ENCODE data around the gene PLEKHH2. TPM values are rescaled to one million over a fixed set of nuclear protein-coding genes. Genes with fewer than 3 reads are reported as not detected.

Gene PLEKHH2
- total RNA-seq, 4 donors from 2014 or later, result 3.3 to 158 (median 22.6) TPM

DNA sequence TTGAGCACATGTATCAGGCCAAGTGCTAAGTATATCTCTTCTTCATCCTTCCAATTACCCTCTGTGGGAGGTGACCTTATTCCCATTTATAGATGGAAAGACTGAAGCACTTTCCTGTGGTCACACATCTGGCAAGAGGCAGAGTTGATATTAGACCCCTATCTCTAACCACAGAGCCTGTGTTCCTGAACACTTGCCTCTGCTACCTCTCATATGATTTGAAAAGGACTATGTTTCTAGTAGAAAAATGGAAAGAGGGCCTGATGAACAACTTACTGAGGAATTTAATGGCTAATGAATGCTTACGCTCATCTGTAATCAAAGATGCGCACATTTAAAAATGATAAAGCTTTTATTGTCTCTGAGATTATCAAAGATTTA, 90.6 kb downstream of the PLEKHH2 start:
- Histone ChIP-seq H3K27me3 (no peaks in the 10 kb centered on the region), H3K9me3 (no peaks in the 10 kb centered on the region), H3K36me3 (no peaks in the 10 kb centered on the region), H3K4me1 (no peaks in the 10 kb centered on the region), H3K27ac (no peak overlapping the region), H3K4me3 (no peak overlapping the region)
- no peak for DNase-seq
- no peak for TF ChIP-seq POLR2A (IDR thresholded peaks at IDR 0.05)
- TF ChIP-seq, protein P1, sequence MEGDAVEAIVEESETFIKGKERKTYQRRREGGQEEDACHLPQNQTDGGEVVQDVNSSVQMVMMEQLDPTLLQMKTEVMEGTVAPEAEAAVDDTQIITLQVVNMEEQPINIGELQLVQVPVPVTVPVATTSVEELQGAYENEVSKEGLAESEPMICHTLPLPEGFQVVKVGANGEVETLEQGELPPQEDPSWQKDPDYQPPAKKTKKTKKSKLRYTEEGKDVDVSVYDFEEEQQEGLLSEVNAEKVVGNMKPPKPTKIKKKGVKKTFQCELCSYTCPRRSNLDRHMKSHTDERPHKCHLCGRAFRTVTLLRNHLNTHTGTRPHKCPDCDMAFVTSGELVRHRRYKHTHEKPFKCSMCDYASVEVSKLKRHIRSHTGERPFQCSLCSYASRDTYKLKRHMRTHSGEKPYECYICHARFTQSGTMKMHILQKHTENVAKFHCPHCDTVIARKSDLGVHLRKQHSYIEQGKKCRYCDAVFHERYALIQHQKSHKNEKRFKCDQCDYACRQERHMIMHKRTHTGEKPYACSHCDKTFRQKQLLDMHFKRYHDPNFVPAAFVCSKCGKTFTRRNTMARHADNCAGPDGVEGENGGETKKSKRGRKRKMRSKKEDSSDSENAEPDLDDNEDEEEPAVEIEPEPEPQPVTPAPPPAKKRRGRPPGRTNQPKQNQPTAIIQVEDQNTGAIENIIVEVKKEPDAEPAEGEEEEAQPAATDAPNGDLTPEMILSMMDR (IDR thresholded peaks at IDR 0.05), result no peak

DNA sequence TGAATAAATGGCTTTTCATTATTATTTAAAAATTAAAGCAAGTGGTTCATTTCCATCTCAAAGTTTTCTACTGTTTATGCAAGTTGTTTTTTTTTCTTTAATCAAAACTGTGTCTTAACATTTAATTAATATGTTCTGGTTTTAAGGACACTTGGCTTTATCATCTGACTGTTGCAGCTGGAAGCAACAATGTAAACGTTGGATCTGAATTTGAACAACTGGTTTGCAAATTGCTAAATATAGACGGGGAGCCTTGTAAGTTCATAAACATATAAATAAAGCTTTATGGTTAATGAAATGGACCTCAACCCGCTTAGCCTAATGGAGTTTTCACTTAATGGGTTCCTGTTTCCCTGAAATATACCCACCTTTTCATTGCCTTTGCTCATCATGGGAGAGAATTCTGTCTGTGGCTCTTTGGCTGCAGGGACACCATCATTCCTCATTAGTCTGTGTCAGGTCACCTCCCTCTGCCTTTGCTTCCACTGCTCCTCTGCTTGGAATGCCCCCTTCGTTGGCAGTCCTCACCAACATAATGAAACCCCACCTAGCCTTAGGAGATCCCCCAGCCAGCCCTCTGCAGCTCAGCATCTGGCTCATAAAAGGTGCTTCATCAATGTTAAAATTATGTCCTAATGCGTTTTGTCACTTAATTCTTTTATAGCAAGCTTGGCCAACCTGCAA, 92.6 kb downstream of the PLEKHH2 start:
- no peaks in the 10 kb centered on the region for H3K27me3 ChIP-seq
- DNase-seq, result no peak
- H3K36me3 ChIP-seq, result no peaks in the 10 kb centered on the region
- TF ChIP-seq, protein P1 (IDR thresholded peaks at IDR 0.05), result no peak
- H3K27ac ChIP-seq, result no peak overlapping the region
- H3K9me3 ChIP-seq, result no peaks in the 10 kb centered on the region
- no peaks in the 10 kb centered on the region for H3K4me1 ChIP-seq
- no peak overlapping the region for H3K4me3 ChIP-seq

DNA sequence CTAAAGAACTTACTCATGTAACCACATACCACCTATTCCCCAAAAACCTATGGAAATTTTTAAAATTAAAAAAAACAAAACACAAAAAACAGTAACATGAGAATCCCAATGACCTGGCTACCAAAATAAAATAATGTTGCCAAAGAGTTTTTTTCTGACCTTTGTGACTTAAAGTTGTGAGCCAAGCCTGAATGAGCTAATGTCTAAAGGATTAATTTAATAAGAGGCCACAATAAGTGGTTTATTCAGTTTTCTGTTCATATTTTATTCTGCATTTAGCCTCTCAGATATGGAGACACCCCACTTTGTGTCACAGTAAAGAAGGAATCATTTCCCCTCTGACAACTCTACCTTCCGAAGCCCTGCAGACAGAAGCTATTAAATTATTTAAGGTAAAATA, 94.2 kb downstream of the PLEKHH2 start:
- Histone ChIP-seq H3K27ac (no peak overlapping the region), H3K4me3 (no peak overlapping the region), H3K27me3 (no peaks in the 10 kb centered on the region), H3K4me1 (no peaks in the 10 kb centered on the region), H3K9me3 (no peaks in the 10 kb centered on the region), H3K36me3 (no peaks in the 10 kb centered on the region)
- TF ChIP-seq, protein P1 (IDR thresholded peaks at IDR 0.05), result no peak
- no peak for TF ChIP-seq POLR2A (IDR thresholded peaks at IDR 0.05)
- no peak for DNase-seq

GRCh38 chr2:43736637-43737036, 99.6 kb downstream of the PLEKHH2 start:
- H3K27me3 ChIP-seq, result no peaks in the 10 kb centered on the region
- H3K4me1 ChIP-seq, result no peaks in the 10 kb centered on the region
- H3K4me3 ChIP-seq, result no peak overlapping the region
- DNase-seq, result no peak
- H3K9me3 ChIP-seq, result no peaks in the 10 kb centered on the region
- no peak for TF ChIP-seq POLR2A (IDR thresholded peaks at IDR 0.05)
- TF ChIP-seq, protein P1 (IDR thresholded peaks at IDR 0.05), result no peak
- no peaks in the 10 kb centered on the region for H3K36me3 ChIP-seq
- no peak overlapping the region for H3K27ac ChIP-seq

- Histone ChIP-seq H3K36me3 (no peaks in the 10 kb centered on the region), H3K4me1 (no peaks in the 10 kb centered on the region), H3K4me3 (no peak overlapping the region), H3K27me3 (no peaks in the 10 kb centered on the region), H3K9me3 (no peaks in the 10 kb centered on the region), H3K27ac (no peak overlapping the region)
- no peak for DNase-seq
- TF ChIP-seq, protein P1 (IDR thresholded peaks at IDR 0.05), result no peak
- TF ChIP-seq POLR2A (IDR thresholded peaks at IDR 0.05), result no peak
Measured at GRCh38 chr2:43737097-43737854, 100.2 kb downstream of the PLEKHH2 start.

All from Peyer's patch (tissue), 4 donors.